IPS-NIHi7 (cell line): ENCODE results near the gene VAMP4.
"Not testable (repeated sequence)": the region's sequence is repeated elsewhere in the genome, so short reads cannot be mapped to it uniquely, and the experiment has no call there.

Experiments used
- DNase-seq: peaks from one replicate; pipeline ENCODE4 v3.0.0; 2012; ENCODE audit warnings: mixed read lengths; ENCODE audit errors: extremely low spot score

Gene VAMP4

DNA sequence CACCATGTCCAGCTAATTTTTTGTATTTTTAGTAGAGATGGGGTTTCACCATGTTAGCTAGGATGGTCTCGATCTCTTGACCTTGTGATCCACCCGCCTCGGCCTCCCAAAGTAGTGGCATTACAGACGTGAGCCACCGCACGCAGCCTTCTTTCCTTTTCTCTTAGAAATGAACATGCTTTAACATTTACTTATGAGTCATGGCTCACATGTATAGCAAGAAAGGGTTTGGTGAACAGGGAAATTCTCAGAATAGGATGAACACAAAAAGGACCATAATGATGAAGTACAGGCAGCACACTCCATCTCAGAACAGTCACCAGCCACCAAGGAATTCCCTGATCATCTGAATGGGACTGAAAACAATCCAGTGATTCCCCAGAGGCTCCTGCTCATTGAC lies 9.4 kb upstream of the VAMP4 start:
- no peak for DNase-seq

DNA sequence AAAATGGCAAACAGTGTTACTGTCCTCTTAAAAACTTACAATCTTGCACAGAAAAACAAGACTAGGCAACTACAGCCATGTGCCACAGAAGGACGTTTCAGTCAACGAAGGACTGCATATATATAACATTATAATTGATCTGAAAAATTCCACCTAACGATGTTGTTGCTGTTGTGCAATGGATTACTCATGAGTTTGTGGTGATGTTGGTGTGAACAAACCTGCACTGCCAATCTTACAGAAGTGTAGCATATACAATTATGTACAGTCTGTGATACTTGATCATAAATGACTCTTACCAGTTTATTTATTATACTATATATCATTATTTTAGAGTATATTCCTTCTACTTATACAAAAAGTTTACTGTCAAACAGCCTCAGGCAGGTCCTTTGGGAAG lies 6.8 kb upstream of the VAMP4 start:
- no peak for DNase-seq

DNA sequence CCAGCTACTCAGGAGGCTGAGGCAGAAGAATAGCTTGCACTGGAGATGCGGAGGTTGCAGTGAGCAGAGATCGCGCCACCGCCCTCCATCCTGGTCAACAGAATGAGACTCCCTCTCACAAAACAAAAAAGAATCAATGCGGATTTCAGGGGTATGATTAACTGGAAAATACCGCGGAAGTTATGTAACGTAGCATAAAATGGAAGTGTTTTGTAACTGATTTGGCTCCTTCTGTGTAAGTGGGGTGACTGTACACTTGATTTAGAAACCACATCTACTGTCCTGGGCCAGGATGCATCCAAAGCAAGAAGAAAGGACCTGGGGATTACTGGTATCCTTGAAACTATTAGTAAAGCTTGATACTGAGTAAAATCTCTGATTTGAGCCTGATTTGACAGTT lies 3.1 kb upstream of the VAMP4 start:
- DNase-seq = no peak

DNA sequence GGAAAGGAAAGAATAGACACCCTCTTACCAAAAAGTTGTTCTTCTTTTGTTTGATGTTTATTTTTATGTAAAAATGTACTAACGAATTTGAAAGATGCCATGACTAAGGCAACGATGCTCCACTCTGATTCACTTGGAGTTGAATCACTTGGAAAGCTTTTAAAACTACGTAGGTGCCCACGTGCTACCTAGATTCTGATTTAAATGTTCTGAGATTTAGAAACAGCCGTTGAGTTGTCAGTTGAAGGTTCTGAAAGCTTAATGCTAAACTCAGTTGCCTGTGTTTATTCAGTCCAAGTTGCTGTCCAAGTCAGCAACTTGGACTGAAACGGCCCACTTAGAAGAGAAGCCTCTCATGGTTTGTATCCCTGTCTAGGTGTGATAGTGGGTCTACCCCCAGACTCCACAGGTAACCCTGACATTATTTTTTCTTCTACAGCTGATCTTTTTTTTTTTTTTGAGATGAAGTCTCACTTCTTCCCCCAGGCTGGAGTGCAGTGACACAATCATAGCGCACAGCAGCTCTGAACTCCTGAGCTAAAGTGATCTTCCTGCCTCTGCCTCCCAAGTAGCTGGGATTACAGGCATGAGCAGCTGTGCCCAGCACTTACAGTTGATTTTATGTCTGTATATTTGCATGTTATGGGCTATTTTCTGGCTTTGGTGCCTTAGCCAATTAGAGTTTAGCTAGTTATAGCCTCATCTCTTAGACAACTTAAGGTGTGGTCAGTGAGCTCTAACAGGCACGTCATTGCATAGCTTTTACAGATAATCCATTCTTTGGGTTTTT lies 1.4 kb upstream of the VAMP4 start:
- no peak for DNase-seq

DNA sequence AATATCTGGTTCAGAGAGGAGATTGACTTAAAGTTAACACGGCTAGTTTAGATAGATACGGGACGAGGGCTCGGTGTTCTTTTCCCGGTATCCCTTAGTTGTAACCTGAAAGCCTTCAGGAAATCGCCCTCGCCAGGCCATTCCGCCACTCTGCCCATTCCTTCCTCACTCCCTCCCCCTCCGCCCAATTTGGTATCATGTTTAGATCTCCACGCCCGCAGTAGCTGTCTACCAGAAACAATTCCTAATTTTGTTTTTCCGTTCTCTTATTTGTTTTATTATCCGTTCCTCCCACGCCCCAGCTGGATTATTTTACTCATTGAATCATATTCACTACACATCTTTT lies 685 bp upstream of the VAMP4 start:
- DNase-seq = peak; percentile 43

DNA sequence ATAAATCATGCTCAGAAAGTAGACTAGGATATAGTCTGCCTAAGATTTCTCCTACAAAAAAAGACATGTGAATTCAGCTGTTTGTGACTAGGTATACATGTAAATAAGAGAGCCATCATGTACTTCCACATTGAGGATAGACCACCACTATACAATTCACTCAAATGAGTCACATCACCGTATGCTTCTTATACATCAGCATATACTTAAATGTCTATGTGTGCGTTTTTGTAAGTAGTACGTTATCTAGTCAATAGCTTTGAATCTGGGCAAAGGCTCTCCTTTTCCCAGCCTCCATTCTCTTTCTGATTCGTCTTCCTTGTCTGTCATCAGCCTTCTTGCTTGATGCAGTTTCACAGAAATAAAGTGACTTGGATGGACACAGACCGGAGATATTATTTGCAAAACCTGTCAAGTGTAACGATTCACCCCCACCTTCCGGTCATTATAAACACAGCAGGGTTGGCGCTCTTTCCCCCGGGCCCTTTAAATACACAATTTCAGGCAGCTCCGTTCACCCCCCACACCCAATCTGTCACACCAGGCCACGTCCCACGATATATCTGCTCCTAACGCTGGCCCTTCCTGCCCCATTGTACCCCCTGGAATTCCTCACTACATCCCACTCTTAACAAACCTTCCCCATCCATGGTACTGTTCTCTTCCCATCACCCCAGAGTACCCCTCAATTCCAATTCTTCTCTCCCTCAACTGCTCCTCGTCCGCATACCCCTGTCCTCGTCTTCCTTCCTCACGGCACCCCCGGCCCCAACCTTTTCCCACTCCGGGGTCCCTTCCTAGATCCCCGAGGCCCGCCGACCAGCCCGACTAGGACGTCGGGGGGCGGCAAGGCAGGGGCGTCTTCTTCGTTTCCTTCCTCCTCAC lies 636 bp downstream of the VAMP4 start:
- peak; percentile 24 for DNase-seq

DNA sequence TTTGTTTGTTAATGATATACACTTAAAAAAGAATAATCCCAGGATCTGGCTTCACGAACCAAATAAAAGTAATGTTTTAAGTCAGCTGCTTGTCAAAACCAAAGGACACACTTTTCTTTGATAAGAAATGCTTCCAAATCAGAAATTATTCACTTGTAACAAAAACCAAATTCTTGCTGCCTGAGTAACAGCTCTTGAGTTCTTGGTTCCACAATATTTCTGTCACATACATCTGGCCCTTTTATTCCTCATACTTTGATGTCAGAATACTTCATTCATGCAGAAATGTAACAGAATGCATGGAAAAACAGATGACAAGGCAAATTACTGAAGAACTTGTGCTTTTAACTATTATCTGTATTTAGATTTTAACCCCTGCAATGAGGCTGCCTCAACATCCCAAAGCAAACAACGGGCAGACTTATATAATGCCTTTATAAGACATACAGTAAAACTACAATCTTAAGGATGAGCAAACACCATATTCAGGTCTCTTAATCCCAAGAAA lies 1.5 kb downstream of the VAMP4 start:
- DNase-seq = no peak

DNA sequence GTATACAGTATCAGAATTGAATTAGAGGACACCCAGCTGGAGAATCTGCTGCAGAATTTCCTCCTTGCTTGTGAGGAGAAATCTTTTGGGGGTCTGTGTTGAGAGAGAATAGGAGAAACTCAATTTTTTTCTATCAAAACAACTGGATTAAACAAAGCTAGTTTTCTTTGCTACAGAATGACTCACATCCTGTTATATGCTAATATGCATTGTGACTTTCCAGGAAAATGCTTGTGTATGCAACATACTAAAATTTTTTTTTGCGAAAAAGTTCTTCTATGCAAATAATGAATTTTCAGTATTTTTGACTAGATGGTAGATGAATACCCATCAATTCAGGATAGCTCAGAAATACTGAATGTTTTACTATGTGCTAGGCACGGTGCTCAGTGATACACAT lies 2.2 kb downstream of the VAMP4 start:
- no peak for DNase-seq

DNA sequence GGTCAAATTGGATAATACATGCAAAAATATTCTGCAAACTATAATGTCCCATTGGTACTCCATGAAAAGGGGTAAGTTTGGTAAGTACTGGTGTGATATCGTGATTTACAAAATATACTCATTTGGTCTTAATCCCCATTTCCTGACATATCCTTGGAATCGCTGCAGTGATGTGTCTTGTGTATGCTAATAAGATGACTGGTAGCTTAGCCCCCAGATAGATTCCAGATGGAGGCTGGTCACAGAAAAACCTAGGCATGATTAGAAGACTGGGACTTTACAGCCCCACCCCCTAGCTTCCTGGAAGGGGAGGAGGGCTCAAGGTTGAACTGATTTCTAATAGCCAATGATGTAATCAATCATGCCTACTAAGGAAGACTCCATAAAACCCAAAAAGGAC lies 3.0 kb downstream of the VAMP4 start:
- no peak for DNase-seq

DNA sequence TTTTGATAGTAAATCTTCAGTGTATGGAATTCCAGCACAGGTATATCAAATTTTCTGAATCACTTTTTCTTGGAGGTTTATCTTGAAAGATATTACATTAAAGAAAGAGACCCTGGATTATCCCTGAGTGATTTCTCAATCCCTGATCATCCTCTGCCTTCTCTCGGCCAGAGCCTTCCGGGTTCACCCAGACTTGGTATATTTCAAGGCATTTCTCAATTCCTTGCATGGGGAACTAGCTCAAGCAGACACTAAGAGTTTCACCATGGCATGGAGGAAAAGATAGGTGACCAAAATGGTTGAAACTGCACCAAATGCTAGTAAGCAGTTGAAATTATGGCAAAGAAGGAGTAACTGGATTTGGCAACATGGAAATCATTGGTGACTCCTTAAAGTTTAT lies 5.7 kb downstream of the VAMP4 start:
- no peak for DNase-seq

DNA sequence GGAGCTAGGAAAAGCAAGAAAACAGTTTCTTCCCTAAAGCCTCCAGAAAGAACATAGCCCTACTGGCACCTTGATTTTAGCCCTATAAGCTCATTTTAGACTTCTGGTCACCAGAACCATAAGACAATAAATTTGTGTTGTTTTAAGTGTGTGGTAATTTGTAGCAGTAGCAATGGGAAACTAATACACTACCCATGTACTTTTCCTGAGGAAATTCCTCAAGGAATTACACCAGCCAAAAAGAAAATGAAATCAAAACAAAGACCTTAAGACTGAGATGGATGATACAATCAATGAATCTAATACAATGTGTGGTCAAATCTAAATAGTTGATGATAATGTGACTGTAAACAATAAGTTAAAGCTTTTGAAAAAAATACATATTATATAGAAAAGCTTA lies 11.8 kb downstream of the VAMP4 start:
- no peak for DNase-seq

DNA sequence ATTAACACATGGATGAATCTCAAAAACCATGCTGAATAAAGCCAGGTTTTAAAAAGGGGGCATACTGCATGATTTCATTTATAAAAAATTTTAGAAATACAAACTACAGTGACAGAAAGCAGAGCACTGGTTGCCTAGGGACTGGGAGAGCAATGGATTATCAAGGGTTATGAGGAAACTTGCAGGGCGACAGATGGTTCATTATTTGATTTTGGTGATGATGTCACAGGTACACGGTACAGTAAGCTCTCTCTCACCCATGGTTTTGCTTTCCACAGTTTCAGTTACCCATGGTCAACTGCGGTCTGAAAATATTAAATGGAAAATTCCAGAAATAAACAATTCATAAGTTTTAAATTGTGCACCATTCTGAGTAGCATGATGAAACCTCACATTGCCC lies 14.1 kb downstream of the VAMP4 start:
- DNase-seq = no peak

DNA sequence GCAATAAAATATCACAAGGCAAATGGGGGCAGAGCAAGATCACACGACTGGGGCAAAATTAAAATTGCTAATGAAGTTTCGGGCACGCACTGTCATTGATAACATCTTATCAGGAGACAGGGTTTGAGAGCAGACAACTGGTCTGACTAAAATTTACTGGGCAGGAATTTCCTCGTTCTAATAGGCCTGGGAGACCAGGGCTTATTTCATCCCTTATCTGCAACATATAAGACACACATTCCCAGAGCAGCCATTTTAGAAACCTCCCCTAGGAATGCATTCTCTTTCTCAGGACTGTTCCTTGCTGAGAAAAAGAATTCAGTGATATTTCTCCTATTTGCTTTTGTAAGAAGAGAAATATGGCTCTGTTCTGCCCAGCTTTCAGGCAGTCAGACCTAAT lies 18.7 kb downstream of the VAMP4 start:
- not testable (repeated sequence) for DNase-seq

DNA sequence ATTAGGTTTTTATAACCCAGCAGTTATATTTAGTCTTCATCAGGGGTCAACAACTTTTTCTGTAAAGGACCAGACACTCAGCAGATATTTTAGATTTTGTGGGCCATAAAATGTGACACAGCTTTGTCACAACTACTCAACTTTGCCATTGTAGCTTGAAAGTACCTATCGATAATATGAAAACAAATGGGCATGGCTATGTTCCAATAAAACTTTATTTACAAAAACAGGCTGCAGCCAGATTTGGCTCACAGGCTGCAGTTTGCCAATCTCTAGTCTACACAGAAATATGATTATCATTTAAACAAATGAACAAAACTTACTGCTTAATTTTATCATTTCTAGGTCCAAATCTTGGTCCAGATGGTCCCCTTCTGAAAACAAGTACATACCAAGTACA lies 23.0 kb downstream of the VAMP4 start:
- DNase-seq = no peak

DNA sequence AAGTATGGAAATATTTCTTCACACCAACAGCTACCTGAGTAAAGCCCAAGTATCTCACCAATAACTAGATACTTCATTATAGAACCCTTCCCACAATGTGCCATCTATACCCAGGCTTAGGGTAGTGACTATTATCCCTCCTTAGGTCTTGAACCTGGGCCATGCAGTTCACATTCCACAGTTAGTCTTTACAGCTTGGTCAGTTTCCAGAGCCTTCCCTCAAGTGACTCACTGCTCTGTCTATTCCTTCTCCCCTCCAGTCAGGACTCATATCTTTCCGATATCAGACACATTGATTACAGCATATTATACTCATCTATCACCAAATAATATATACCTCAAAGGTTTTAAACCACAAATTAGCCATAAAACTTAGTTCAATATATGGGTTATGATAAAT lies 23.6 kb downstream of the VAMP4 start:
- DNase-seq = no peak

DNA sequence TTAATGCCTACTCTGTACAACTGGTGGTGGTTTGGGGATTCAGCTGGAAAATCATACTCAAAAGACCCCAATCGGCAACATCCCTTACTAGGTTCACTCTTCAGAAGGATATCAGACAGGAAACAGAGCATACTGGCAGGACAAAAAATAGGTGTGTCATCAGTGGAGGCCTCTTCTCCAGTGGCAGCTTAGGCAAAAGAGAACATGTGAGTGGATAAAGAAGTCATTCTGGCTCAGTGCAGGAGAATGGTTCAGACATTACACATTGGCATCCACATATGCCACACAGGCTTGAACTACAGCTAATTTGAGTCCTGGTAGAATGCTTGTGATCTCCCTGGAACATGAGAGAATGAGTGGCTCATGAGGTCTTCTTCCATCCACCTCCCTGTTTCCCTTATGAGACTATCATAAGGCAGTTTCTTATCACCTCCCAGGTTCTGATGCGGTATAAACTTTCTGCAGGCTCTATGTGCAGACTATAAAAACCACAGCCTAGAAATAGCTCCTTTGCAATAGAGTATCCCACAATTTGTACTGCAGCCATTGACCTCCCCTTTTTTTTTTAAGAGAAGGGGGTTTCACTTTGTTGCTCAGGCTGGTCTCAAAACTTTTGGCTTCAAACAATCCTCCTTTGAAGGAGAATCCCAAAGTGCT lies 24.7 kb downstream of the VAMP4 start:
- DNase-seq = no peak

DNA sequence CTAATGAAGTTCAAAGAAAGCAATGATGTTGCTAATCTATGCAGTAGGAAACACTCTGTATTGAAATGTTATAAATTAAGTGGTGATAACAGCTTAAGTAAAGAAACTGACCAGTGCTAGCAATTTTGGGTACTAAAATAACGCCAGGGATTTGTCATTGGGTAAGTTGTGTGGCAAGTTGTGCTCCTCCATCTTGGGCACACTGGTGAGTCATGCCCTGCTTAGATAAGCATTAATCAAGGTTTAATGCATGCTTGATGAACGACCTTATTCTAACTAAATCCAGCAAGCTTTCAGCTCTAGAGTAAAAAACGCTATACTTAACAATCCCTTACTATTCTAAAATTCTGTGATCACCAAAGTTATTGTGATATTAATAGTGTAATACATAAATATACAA lies 25.2 kb downstream of the VAMP4 start:
- DNase-seq = no peak

DNA sequence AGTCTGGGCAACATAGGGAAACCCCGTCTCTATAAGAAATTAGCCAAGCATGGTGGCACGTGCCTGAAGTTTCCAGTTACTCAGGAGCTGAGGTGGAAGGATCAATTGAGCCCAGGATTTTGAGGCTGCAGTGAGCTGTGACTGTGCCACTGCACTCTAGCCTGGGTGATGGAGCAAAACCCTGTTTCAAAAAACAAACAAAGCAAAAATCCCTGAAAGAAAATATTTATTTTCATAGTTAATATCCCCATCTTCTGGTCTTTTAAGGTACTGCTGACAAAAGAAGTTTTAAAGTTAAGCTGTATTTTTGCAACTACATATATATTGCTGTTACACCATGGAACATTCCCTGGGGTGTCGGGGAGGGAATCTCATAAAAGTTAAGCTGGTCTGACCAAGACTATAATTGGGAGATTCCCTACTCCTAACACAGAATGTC lies 26.0 kb downstream of the VAMP4 start:
- DNase-seq = no peak

DNA sequence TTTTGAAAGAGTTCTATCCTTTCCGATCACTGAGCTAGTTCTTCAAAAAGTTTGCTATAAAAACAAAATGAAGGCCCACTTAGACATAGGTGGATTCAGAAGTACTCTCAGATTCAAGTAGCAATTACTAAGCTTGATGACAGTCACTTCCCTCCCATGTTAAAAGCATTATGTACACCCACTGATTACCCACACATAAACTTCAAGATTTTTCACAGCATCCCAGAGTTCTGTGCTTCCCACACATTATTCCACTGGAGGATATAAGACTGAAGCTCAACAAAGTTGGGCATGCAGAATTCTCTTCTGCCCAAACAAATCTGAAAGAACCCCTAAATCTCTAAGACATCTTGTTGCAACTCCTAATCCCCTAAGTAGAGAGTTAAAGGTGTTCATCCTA lies 29.5 kb downstream of the VAMP4 start:
- DNase-seq = no peak

DNA sequence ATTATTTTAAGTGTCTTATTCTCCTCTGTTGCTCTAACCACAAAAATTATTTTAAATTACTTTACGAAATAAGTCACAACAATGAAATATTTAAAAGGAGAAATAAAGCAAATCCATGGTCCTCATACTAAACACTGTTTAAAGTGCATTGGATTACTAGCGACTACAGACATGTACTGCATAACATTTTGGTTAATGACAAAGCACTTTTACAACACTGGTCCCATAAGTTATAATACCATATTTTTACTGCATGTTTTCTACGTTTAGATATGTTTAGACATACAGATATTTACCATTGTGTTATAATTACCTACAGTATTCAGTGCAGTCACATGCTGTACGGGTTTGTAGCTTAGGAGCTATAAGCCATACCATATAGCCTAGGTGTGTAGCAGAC lies 30.2 kb downstream of the VAMP4 start:
- no peak for DNase-seq

DNA sequence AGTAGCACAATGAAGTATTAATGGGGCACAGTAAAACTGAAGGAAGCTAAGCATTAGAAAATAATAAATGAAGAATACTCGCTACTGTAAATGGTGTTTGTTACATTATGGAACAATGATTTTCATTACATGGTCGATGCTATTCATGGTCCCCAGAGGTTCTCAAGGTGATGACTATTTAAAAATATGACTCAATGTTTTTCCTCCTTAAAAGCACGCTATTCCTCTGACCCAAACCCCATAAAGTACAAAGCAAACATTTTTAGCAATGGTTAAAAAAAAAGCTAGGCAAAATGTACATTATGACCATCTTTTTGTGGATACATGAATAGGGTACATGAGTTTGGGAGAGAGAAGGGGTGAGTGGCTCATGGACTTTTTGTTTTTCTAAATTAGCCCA lies 34.3 kb downstream of the VAMP4 start:
- DNase-seq = no peak

DNA sequence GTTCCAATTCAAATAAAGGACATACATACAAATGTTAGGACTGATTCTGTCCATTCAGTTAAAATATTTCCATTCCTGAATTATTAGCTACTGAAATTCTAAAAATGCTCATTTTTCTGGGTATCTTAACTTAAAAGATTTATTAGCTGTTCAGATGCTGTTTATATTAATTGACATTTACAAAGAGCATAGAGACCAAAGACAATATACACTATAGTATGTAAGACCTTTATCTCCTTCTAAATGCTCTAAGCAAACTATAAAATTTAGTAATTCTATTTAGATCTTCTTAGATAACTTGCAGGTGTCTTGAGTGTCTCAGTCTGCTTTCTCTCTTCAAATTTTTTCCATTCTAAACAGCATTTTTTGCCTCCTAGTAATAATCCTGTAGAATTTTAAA lies 39.3 kb downstream of the VAMP4 start:
- DNase-seq = no peak

DNA sequence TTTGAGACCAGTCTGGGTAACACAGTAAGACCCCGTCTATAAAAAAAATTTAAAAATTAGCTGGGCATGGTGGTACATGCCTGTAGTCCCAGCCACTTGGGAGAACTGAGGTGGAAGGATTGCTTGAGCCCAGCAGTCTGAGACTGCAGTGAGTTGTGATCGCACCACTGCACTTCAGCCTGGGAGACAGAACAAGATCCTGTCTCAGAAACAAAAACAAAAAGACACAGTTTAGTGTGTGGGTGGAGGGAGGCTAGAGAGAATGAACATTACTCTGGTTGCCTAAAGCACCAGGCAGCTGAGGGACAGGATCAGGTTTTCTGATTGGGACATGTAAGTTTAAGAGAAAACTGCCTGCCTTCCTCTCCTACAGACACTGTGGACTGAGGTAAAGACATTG lies 42.3 kb downstream of the VAMP4 start:
- no peak for DNase-seq
